SK-N-SH (cell line): ENCODE results near the gene PGAP3. TPM values are rescaled to one million over a fixed set of nuclear protein-coding genes. Genes with fewer than 3 reads are reported as not detected.

Experiments
- CTCF ChIA-PET: fragments of 300-600, 350-600 bp; formaldehyde crosslinking; extraction: SDS; loops from one replicate; lab custom pipeline; 2021; lab: Yijun Ruan, JAX
- POLR2A ChIA-PET: fragments of 350-600 bp; sonication (Branson Sonifier 250); formaldehyde crosslinking; extraction: SDS; loops from one replicate; lab custom pipeline; 2020; ENCODE audit warnings: antibody characterized with exemption, inconsistent platforms; lab: Yijun Ruan, JAX
- DNase-seq: peaks from one replicate; pipeline ENCODE4 v3.0.0; 2012
- H2AFZ ChIP-seq: fragments of 200-600 bp; sonication (generic); 2 replicates; pipeline ENCODE4 v1.8.1; 2016; ENCODE audit warnings: antibody characterized with exemption, mild to moderate bottlenecking, low read depth
- H3F3A ChIP-seq: fragments of 200-600 bp; sonication (generic); replicated peaks from 2 replicates; pipeline ENCODE3; 2016; ENCODE audit warnings: antibody characterized with exemption, mild to moderate bottlenecking; ENCODE audit not compliant: insufficient read depth
- H3K27ac ChIP-seq, 2 experiments: fragments of 200-500 bp in 1 of 2; fragments of 200-600 bp in 1 of 2; sonication (Bioruptor generic) in 1 of 2; sonication (generic), shearing (Covaris generic) in 1 of 2; 2 replicates each; pipeline versions ENCODE4 v1.5.1 to v1.6.1; 2014 to 2016; ENCODE audit warnings: low read depth in 2 of 2, inconsistent platforms in 1 of 2, low read length in 1 of 2, mild to moderate bottlenecking in 1 of 2, mixed read lengths in 1 of 2
- H3K27me3 ChIP-seq: fragments of 200-600 bp; sonication (generic), shearing (Covaris generic); 2 replicates; pipeline ENCODE4 v1.6.1; 2016; ENCODE audit warnings: mixed run types; ENCODE audit not compliant: insufficient read depth
- H3K36me3 ChIP-seq, 2 experiments: fragments of 200-500 bp in 1 of 2; fragments of 200-600 bp in 1 of 2; sonication (Bioruptor generic) in 1 of 2; sonication (generic) in 1 of 2; replicated peaks in 1 of 2; 2 replicates each; pipeline versions ENCODE3 to v1.5.1; 2014 to 2016; ENCODE audit warnings: low read length in 1 of 2, mild to moderate bottlenecking in 1 of 2; ENCODE audit not compliant: insufficient read depth in 2 of 2, control insufficient read depth in 1 of 2
- H3K4me1 ChIP-seq, 2 experiments: fragments of 200-500 bp in 1 of 2; fragments of 200-600 bp in 1 of 2; sonication (Bioruptor generic) in 1 of 2; sonication (generic), shearing (Covaris generic) in 1 of 2; 2 replicates each; pipeline versions ENCODE4 v1.5.1 to v1.6.1; 2014 to 2016; ENCODE audit warnings: low read depth in 1 of 2, low read length in 1 of 2, mixed run types in 1 of 2; ENCODE audit not compliant: insufficient read depth in 2 of 2, control insufficient read depth in 1 of 2
- H3K4me2 ChIP-seq: fragments of 200-600 bp; sonication (generic), shearing (Covaris generic); 2 replicates; pipeline ENCODE4 v1.6.1; 2017; ENCODE audit warnings: mixed run types
- H3K4me3 ChIP-seq, 2 experiments: fragments of 200-500 bp in 1 of 2; fragments of 200-600 bp in 1 of 2; sonication (Bioruptor generic) in 1 of 2; sonication (generic), shearing (Covaris generic) in 1 of 2; 2 replicates each; pipeline versions ENCODE4 v1.5.1 to v1.8.1; 2014 to 2016; ENCODE audit warnings: low read depth in 2 of 2, inconsistent platforms in 1 of 2, low read length in 1 of 2, mild to moderate bottlenecking in 1 of 2, mixed read lengths in 1 of 2, moderate library complexity in 1 of 2
- H3K79me2 ChIP-seq: fragments of 200-600 bp; sonication (generic); 2 replicates; pipeline ENCODE4 v1.8.1; 2017; ENCODE audit warnings: mild to moderate bottlenecking; ENCODE audit not compliant: insufficient read depth
- H3K9ac ChIP-seq: fragments of 200-600 bp; sonication (generic); 2 replicates; pipeline ENCODE4 v1.6.1; 2017; ENCODE audit warnings: mixed run types
- H3K9me2 ChIP-seq: fragments of 200-600 bp; sonication (generic); 2 replicates; pipeline ENCODE4 v1.6.1; 2017; ENCODE audit warnings: mixed run types
- H3K9me3 ChIP-seq: fragments of 200-600 bp; sonication (generic); 2 replicates; pipeline ENCODE4 v1.6.1; 2017; ENCODE audit warnings: mixed run types, mild to moderate bottlenecking, moderate library complexity
- H4K20me1 ChIP-seq: fragments of 200-600 bp; sonication (generic); 2 replicates; pipeline ENCODE4 v1.6.1; 2017; ENCODE audit warnings: mild to moderate bottlenecking, mixed run types; ENCODE audit not compliant: insufficient read depth
- CHD2 ChIP-seq: fragments of 150-350 bp; IDR thresholded peaks from 2 replicates; pipeline ENCODE4 v1.6.1; 2018; ENCODE audit warnings: low read length; ENCODE audit not compliant: partially characterized antibody
- ELF1 ChIP-seq: IDR thresholded peaks from 2 replicates; pipeline ENCODE4 v1.4.0; 2012
- EP300 ChIP-seq, 2 experiments: IDR thresholded peaks; 2 replicates each; pipeline versions ENCODE4 v1.4.0 to v1.6.1; 2012; ENCODE audit warnings: borderline replicate concordance in 1 of 2, low read depth in 1 of 2, low read length in 1 of 2
- FOXM1 ChIP-seq: IDR thresholded peaks from 2 replicates; pipeline ENCODE4 v1.4.0; 2012; ENCODE audit warnings: low read depth, mild to moderate bottlenecking
- REST ChIP-seq: IDR thresholded peaks from 2 replicates; pipeline ENCODE4 v1.6.1; 2012; ENCODE audit warnings: mild to moderate bottlenecking, low read depth, low read length, moderate library complexity
- SMC3 ChIP-seq: IDR thresholded peaks from 2 replicates; pipeline ENCODE4 v1.6.1; 2012; ENCODE audit warnings: low read depth, low read length, improper control_type of control experiment
- TEAD4 ChIP-seq: IDR thresholded peaks from 2 replicates; pipeline ENCODE4 v1.4.0; 2012; ENCODE audit warnings: mild to moderate bottlenecking, borderline replicate concordance; ENCODE audit not compliant: insufficient read depth
- USF1 ChIP-seq: IDR thresholded peaks from 2 replicates; pipeline ENCODE4 v1.4.0; 2012; ENCODE audit warnings: low read depth, borderline replicate concordance
- WGBS: methylation state at CpG from one replicate; pipeline ENCODE4 v1.1.6; 2017; ENCODE audit warnings: low lambda C conversion rate; 5-methylcytosine and 5-hydroxymethylcytosine counted together
- polyA plus RNA-seq, 3 experiments: library from polyadenylated mRNA; depleted of rRNA; stranded (reverse); fragments of >200 nt; gene quantifications; 2 replicates each; pipeline ENCODE4 v1.2.3, GENCODE V29; 2012

Gene PGAP3
- polyA plus RNA-seq, 1 of the 3 experiments (the other 2 are of a cell fraction) = 20.9 TPM

DNA sequence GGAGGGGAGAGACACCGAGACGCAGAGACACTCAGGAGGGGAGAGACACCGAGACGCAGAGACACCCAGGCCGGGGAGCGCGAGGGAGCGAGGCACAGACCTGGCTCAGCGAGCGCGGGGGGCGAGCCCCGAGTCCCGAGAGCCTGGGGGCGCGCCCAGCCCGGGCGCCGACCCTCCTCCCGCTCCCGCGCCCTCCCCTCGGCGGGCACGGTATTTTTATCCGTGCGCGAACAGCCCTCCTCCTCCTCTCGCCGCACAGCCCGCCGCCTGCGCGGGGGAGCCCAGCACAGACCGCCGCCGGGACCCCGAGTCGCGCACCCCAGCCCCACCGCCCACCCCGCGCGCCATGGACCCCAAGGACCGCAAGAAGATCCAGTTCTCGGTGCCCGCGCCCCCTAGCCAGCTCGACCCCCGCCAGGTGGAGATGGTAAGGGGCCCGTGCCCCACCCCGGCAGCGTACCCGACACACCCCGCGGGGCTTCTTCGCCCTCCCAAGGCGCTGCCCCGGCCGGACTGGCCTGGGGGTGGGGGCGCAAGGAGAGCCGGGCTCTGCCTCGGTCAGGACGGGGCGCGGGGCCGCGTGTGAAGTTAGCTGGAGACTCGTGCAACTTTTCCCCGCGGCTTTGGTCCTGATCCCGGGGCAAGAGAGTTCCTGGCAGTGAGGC is 60.7 kb downstream of the PGAP3 start:
- no peak overlapping the region for H3K9ac ChIP-seq
- CTCF ChIA-PET = interaction anchor here (1.1 to 14.5 kb wide), 7 partner anchors 9 to 128 kb away, joined by 3 to 483 read pairs (median 279); partner anchors contain the start of genes NEUROD2, PNMT, STARD3 and TCAP

More for the DNA sequence above, 60.7 kb downstream of the PGAP3 start:
- peak overlapping the region in 1 of 2 experiments; percentile 36; a peak in 2 of 4 replicates for H3K4me3 ChIP-seq
- peak overlapping the region; percentile 42; the same call in 1 of the 2 replicates for H2AFZ ChIP-seq
- 0 out of 2 replicates have a peak, but pooled peaks cover 3% of the 10 kb centered on the region for H4K20me1 ChIP-seq
- H3K9me2 ChIP-seq = no peaks in the 10 kb centered on the region
- no peaks in the 10 kb centered on the region for H3K79me2 ChIP-seq
- H3K27ac ChIP-seq = no peak overlapping the region
- 24% methylated on average over 5 of the region's 72 CpGs for WGBS
- POLR2A ChIA-PET = no interaction called here
- H3F3A ChIP-seq = peaks cover under 1% of the 10 kb centered on the region
- H3K9me3 ChIP-seq = no peaks in the 10 kb centered on the region
- H3K27me3 ChIP-seq = peaks cover 41% of the 10 kb centered on the region
- H3K4me2 ChIP-seq = peak overlapping the region; percentile 87
- DNase-seq = peak; percentile 62
- TF ChIP-seq ELF1 (no peak), REST (no peak), USF1 (no peak), FOXM1 (no peak), TEAD4 (no peak), SMC3 (no peak), CHD2 (no peak), EP300 (IDR thresholded peaks at IDR 0.05; ENCODE audit: borderline replicate concordance in 1 of 2, low read depth in 1 of 2, low read length in 1 of 2) (no peak)
- H3K4me1 ChIP-seq = peaks cover 0 to 5% of the 10 kb centered on the region in 2 experiments; a peak in 1 of 4 replicates
- no peaks in the 10 kb centered on the region for H3K36me3 ChIP-seq
